GM21528 (cell line): Measurements from ENCODE around the gene FGFBP2.

Source experiments
- ATAC-seq: cut with Tn5 transposase; IDR thresholded peaks from one replicate; pipeline ENCODE4 v1.9.1; 2021; ENCODE audit warnings: mild to moderate bottlenecking, moderate library complexity; ENCODE audit not compliant: unreplicated experiment, low FRiP score

Gene FGFBP2, protein sequence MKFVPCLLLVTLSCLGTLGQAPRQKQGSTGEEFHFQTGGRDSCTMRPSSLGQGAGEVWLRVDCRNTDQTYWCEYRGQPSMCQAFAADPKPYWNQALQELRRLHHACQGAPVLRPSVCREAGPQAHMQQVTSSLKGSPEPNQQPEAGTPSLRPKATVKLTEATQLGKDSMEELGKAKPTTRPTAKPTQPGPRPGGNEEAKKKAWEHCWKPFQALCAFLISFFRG

DNA sequence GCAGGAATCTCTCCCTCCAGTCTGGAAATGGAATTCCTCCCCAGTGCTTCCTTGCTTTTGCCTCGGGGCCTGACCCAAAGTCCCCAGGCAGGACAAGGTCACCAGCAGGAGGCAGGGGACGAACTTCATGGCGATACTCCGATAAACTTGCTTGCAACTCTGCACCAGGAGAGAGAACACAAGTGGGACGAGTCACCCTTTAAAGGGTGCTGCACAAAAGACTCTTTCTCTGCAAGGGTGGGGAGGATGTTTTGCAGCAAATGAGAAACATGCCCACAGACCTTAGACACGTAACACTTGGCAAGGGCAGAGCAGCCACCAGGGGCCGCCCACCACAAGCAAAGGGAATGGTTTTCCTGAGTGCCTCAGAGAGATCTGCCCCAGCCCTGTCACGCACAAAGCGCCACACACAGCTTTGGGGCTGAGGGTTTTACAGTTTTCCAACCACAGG lies at the start of gene FGFBP2:
FGFBP2 (minus strand) TSS at position 175 of the 451 bp plus-strand sequence; CDS start at position 129, 46 bp downstream.
- no peak for ATAC-seq

DNA sequence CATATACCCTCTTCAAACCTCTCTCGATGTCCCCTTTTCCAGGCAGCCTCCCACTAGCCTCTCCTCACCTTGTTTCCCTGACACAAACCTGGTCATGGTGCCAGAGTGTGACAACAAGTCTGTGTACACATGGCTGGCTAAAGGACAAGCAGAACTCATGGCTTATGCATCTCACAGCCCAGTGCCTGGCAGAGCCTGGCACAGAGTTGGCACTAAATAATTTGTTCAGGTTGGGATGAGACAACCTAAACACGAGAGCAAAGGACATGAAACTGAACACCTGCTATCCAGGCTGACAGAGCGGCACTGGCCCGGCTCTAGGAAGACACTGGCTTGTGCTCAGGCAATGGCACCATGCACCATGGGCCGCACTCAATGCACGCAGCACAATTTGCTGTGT lies 48.2 kb upstream of the FGFBP2 start:
- ATAC-seq: no peak

DNA sequence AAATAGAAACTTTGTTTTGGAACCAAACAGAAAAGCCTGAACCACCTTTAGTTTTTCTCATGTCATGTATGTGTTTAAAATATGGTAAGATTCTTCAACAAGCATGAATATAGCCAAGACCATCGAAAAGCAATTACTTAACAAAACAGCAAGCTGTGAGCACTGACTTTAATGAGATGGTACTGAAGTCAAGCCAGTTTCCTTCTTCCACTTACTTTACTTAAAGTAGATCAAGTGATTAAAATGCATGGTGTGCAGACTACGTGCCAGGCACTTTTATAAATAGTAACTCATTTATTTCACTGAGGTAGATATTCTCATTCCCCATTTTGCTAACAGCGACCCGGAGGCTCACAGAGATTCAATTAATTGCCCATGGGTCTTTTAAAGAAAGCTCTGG lies 46.2 kb upstream of the FGFBP2 start:
- no peak for ATAC-seq

DNA sequence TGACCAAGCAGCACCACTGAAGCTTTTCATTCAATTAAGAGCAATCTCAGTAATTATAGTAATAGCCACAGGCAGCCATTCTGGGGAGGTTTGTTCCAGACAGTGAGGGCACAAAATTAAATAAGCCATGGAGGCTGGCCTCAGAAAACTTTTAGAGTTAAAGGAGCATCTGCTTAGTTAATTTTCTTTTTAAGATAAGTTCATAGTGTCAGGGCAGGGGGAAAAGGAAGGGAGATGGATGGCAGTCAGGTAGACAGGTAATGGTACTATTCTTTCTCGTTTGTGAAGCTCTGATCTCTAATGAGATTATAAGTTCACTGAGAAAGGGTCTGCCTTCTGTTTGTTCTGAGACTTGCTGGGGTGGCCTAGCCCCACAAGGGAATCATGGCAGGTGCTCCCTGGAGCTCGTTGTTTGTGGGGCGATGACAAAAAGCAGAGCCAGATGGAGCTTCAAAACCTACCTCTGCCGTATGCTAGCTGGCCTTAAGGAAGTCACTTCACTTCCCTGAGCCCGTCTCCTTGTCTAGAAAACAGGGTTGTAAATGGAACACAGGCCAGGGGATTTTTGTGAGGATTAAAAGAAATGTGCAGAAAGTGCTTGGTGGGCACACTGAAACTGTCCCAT lies 44.6 kb upstream of the FGFBP2 start:
- no peak for ATAC-seq

DNA sequence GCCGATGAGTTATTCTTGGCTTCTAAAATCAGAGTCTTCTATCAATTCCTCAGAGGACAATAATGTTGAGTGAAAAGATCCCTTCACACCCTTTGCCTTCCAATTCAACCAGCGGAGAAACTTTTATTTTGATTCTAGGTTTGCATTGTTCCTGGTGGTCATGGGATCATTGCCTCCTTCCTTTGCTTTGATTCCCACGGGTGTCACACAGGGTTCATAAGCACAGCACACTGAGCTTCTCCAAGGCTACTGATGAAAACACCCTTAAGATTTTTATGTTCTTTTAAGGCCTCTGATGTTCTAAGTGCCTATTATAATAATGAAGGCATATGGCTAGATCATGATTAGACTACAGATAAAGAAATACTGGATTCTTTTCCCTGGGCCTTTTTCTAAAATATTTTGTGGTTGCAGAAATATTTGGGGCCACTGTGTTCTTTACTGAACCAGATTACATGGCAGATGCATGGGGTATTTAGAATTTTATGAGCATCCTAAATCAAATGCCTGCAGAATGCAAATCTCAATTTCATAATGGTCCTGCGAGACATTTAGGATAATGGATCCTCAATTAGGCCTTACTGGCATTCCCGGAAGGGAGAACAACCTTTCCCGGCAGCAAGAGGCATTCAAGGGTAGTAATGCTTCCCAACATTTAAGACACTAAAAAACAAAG lies 43.9 kb upstream of the FGFBP2 start:
- ATAC-seq: no peak

DNA sequence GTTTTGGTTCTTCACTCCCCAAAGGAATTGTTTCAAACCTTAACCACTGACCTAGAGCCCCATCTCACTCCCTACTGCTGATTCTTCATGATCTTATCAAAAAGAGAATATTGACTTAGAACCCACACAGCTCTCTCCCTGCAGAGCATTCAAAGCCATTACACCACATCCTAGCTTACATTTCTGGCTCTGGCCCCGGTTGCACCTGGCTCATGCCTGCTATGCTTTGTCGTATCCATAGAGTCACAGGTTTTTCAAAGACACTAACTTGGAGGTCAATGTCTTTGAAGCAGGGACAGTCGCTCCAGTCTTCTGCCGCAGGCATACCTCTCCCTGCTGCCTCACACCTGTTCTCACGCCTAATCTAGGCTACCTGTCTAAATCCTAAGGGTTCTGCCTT lies 42.7 kb upstream of the FGFBP2 start:
- no peak for ATAC-seq

DNA sequence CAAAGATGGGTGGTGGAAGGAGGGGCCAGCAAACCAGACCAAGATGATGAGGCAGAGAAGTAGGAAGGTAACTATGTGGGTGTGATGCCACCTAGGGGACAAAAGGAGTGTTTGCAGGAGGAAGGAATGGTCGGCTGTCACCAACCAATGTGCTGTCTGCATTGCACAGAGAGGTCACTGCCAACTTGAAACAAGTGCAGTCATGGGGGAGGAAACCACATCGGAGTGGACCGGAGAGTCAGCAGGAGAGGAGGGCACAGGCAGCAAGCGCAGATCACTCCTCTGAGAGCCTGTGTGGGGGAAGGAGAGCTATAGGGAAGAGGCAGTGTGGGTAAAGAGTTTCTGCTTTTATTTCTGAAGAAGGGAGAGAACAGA lies 38.5 kb upstream of the FGFBP2 start:
- ATAC-seq: peak; percentile 94

DNA sequence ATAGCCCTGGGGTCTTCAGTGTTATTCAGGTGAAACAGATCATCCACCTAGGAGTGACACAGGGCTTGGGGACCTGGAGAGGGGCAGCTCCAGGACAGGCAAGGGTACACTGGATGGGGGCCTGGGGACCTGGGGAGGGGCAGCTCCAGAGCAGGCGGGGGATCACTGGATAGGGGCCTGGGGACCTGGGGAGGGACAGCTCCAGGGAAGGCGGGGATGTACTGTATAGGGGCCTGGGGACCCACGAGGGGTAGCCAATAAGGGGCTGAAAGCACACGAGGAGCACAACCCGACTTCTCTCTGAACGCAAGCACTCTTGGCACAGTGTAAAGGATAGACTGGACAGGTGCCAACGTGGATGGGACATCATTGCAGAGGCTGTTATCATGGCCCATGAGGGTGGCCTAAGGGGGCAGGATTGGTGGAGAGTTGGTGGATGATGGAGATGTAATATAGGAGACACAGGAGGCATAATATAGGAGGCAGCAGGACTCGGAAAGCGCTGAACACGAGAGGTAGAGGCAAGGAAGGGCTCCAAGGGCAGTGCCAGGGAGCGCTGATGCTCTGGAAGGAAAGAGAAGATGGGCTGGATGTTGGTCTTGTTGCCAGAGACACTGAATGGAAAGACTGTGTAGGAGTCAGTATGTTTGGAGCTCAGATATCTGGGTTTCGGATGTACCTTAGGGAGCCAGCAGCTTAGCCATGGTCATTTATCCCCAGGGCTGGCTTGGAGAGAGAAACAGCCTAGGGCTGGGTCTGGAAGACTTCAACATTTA lies 37.9 kb upstream of the FGFBP2 start:
- peak; percentile 13 for ATAC-seq

DNA sequence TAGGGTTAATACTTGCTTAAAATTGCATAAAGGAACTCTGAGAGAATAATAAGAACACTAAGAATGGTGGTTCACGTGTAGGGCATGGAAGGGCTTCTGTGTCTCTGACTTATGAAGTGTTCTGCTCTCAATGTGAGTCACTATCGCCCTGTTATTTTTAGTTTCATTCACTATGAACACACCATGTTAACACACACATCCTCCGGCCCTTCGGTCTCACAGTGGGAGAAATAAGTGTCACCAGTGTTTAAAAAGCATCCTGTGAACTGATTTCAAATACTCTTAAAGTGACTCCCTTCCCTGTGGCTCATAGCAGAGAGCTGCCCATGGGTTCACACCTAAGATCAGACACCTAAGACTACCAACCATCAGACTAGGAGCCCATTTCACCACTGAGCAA lies 33.8 kb upstream of the FGFBP2 start:
- ATAC-seq: no peak

DNA sequence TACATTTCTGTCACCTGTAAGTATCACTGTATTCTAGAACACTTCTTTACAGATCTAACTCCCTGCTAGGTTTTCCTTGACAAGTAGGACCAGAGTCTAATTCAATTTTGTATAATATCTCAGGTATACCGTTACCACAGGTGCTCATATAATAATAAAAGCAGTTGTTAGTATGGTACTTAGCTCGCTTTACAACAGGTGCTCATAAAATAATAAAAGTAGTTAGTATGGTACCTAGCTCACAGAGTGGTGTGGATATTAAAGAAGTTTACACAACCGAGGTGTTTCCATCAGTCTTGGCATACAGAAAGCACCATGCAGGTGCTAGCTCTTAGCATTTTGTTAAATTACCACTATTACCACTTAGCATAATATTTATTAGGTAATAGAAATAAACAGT lies 32.9 kb upstream of the FGFBP2 start:
- ATAC-seq: no peak

DNA sequence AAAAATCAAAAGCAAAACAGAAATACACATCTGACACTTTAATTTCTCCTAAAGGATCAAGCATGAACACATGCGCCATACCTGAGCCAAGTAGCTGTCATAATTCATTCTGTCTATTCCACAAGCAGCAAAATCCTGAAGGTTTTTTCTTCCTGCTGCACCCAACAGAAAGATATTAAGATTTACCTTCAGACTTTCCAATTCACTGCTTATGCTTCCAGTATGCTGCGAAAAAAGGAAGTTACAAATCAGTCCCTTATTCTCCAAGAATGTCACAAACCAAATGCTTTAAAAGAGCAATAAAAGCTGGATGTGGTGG lies 29.2 kb upstream of the FGFBP2 start:
- ATAC-seq: no peak

DNA sequence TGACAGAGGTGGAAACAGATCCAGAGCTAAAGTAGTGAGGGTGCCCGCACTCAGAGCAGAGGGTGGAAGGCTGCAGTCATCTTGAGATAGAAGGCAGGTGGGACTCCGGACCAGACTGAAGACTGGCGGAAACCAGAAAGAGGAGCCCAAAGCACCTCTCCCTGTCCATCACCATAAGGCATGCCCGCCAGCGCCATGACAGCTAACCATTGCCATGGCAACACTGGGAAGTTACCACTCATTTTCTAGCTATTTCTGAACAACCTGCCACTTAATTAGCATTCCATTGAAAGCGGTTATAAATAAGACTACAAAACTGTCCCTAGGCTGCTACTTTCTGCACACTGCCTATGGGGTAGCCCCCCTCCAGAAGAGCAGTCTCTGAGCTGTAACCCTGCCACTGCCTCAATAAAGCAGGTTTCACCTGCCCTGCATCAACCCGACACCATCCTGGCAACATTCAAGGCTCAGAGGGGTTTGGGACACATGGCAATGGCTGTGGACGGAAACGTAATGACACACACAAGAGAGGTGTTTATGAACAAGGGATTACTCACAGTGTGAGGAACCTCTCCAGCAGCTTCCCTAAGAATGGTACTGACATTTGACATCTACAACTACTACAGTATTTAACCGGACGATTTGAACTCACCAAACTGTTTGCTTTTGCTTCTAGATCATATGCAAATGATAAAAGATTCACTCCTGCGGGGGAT lies 27.8 kb upstream of the FGFBP2 start:
- ATAC-seq: no peak

DNA sequence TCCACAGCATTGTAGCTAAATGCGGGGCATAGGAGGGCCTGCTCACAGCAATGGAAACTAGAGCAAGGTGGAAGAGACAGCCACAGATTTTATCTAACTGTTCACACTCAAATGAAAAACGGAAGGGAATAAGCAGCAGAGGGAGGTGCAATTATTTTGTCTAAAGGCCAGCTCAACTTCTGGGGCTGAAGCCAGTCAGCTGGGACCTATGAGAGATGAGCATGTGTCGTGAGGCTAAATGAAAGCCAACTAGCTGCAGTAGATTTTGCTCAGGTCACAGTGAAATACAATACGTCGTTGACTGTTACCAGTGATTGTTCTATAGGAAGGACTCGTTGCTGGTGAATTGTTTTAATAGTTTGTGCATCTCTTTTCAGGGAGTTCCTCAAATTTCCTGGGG lies 26.4 kb upstream of the FGFBP2 start:
- ATAC-seq: no peak

DNA sequence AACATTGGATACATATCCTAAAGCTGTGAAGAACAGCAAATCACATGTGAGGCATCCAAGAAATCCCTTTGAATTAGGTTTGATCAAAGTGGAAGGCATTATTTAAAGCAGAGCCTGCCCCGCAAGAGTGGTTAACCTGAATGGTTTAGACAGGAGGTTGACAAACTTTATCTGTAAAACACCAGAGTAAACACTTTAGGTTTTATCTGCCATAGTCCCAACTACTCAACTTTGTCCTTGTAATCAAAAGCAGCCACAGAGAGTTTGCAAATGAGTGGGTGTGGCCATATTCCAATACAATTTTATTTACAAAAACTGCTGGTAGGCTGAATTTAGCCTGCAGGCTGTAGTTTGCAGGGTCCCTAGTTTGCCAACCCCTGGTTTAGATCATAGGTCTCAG lies 25.2 kb upstream of the FGFBP2 start:
- no peak for ATAC-seq

DNA sequence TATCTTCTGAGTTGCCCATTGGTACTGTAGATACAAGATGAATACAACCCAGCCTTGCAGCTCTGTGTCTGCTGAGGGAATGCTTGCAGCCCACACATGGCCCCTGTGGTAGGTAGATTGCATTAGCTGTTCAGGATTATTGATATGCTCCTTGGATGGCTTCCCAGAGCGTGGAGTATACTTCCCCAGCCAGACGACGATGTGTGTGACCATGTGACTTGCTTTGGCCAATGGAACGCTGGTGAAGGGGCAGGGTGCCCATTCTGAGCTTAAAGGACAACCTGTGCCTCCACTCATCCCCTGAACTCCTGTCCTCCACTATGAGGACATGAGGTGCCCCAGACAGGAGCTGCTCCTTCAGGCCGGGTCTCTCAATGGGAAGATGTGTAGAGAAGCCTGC lies 23.9 kb upstream of the FGFBP2 start:
- no peak for ATAC-seq

DNA sequence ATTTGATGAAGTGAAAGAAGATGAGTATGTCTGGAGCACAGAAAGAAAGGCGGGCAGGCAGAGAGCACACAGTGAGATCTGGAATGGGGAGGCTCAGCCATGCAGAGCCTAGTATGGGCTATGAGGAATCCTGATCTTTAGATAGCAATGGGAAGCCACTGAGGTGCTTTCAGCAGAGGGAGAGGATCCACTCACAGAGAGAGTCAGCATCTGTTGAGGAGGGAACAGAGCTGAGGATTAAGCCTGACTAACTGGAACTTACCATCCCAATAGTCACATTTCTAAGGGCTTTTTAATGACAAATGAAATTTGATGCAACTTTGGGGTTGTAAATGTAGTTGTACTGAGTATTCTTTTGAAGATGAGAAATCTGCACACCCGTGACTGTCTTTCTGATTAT lies 20.6 kb upstream of the FGFBP2 start:
- ATAC-seq: no peak

DNA sequence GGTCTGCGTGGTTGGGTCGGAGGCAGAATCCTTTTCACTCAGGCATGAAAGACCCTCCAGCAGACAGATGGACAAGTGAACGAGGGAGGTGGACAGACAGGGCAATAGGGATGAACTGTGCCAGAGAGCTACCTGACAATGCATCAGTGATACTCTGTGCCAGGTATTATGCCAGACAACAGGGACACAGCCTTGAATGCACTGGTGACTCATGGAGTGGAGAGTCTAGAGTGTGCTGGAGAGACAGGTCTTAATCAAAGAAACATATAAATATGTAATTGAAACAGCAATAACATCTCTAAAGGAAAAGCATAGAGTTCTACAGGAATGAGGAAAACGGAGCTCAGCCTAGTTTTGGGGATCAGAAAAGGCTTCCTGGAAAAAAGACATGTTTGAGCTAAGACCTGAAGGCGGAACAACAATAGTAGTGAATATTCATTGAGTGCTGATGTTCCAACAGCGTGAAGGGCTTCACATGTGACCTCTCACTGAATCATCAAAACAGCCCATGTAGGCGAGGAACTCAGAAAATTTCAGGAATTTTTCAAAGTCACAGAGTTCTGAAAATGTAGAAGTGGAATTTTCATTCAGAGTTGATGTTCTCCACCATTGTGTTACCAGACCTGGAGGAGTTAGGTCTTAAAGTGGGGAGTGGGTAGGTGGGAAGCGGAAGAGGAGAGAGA lies 20.0 kb upstream of the FGFBP2 start:
- no peak for ATAC-seq

DNA sequence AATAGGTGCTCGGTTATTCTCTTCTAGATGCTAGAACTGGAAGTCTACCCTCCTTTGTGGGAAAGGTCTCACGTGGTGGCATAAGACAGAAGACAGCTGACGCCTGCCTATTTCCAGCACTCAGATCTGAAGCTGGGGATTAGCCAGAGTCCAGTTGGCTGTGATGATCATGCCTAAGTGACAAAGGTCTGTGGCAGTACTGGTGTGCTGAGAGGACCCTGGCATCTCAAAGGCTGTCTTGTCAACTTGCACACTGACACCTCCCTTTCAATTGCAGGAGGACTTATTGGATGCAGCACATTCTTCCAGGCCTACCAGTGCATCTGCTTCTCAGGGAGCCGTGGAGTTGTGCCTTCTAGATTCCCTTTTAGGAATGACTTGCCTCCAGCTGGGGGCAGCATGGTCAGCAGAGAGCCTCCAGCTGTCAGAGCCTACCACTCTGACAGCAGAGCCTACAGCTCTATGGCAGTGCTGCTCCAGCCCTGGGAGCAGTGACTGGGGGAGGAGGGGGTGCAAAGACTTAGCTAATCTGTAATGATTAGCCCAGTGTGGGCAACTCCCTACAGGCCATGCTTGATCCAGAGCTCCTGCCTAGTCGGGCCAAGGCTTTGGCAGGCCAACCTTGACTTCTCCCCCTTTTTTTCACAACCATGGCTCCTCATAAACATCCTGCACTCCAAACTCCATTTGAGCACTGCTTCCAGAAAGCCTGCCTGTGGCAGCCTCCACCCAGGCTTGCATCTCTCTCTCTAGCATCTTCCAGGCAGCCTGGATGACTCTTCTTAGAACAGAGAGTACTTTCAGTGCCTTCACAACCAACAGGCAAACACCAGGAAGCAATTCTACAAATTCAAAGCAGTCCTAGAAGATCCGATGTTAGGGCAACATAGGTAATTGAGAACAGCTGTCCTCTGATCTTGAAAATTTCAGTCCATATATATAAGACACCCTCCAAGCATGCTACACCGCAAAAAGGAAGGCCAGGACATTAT lies 13.8 kb upstream of the FGFBP2 start:
- no peak for ATAC-seq
